Nephron (organoid): ENCODE measurements around the gene CLRN3.

Source experiments
- H3K27ac Mint-ChIP-seq, 3 experiments: 2 replicates each; pipeline ENCODE4 v1.8.0; 2020; ENCODE audit warnings: mixed read lengths in 3 of 3, mild to moderate bottlenecking in 2 of 3, moderate library complexity in 1 of 3
- H3K27me3 Mint-ChIP-seq: 2 replicates; pipeline ENCODE4 v1.8.0; 2021; ENCODE audit warnings: low read depth, mild to moderate bottlenecking, moderate library complexity, mixed read lengths
- H3K36me3 Mint-ChIP-seq: 2 replicates; pipeline ENCODE4 v1.8.0; 2020; ENCODE audit warnings: low read depth, mixed read lengths
- H3K4me1 Mint-ChIP-seq: 2 replicates; pipeline ENCODE4 v1.8.0; 2020; ENCODE audit warnings: mixed read lengths
- H3K4me3 Mint-ChIP-seq, 3 experiments: 2 replicates each; pipeline ENCODE4 v1.8.0; 2020; ENCODE audit warnings: mild to moderate bottlenecking in 3 of 3, mixed read lengths in 3 of 3, moderate library complexity in 2 of 3
- H3K9me3 Mint-ChIP-seq: 2 replicates; pipeline ENCODE4 v1.8.0; 2020; ENCODE audit warnings: mixed read lengths
- TF ChIP-seq, protein P1 (sequence below), 3 experiments: fragments of 200-600 bp; sonication (generic); IDR thresholded peaks; one replicate each; pipeline ENCODE4 v1.5.0; 2021; ENCODE audit warnings: antibody characterized with exemption in 3 of 3; ENCODE audit not compliant: unreplicated experiment in 3 of 3

The CLRN3 gene

DNA sequence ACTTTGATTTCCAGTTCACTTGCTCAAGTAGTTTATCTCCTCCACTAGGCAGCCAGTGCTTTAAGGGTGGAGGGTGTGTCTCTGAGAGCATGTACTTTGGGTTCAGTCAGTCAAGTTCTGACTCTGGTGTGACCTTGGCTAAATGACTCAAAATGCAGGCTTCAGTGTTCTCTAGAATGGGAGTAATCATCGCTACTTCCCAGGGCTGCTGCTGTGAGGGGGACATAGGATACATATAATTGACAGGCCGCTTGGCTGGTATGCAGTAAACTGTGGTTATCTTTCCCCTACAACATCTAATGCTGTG lies 17.7 kb upstream of the CLRN3 start:
- Mint-ChIP-seq H3K9me3 (no peaks in the 10 kb centered on the region), H3K27me3 (peaks cover 33% of the 10 kb centered on the region), H3K4me1 (no peaks in the 10 kb centered on the region), H3K36me3 (no peaks in the 10 kb centered on the region), H3K4me3 (peak overlapping the region in 2 of 3 experiments; percentile 11 to 35), H3K27ac (no peak overlapping the region)
- TF ChIP-seq, protein P1, sequence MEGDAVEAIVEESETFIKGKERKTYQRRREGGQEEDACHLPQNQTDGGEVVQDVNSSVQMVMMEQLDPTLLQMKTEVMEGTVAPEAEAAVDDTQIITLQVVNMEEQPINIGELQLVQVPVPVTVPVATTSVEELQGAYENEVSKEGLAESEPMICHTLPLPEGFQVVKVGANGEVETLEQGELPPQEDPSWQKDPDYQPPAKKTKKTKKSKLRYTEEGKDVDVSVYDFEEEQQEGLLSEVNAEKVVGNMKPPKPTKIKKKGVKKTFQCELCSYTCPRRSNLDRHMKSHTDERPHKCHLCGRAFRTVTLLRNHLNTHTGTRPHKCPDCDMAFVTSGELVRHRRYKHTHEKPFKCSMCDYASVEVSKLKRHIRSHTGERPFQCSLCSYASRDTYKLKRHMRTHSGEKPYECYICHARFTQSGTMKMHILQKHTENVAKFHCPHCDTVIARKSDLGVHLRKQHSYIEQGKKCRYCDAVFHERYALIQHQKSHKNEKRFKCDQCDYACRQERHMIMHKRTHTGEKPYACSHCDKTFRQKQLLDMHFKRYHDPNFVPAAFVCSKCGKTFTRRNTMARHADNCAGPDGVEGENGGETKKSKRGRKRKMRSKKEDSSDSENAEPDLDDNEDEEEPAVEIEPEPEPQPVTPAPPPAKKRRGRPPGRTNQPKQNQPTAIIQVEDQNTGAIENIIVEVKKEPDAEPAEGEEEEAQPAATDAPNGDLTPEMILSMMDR (IDR thresholded peaks at IDR 0.05; ENCODE audit: unreplicated experiment in 3 of 3): no peak

DNA sequence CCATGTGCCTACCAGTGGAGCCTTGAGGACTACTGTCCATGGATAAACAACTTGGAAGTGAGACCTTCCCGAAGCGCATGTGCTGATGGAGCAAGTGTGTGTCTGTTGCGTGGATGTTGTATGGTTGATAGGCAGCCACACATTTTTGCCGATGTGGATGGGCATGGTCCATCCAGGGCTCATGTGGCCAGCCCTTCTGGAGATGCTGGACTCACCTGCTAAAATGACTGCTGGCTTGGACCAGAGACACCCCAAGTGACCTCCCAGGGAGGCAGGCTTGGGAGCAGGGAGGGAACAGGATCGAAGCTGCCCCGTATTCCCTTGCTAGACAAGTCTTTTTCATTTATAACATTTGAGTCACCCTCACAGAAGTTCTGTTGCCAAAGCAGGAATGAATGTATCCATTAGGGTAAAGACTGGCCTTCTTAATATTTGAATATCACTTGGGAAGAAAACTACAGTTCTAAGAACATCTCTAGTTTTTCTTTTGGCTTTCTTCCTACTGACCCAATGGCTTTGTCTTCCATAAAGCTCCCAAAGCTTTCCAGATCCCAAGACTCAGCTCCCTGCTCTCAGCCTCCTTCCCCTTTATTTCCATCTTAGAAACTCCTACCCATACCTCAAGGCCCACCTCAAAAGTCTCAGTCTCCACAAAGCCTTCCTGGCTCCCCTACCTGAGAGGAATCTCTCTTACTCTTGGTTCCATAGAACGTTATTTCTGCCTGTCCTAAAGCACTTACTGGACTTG lies 17.1 kb upstream of the CLRN3 start:
- Mint-ChIP-seq H3K9me3 (no peaks in the 10 kb centered on the region), H3K36me3 (no peaks in the 10 kb centered on the region), H3K27ac (no peak overlapping the region), H3K27me3 (peaks cover 38% of the 10 kb centered on the region), H3K4me1 (no peaks in the 10 kb centered on the region), H3K4me3 (peak overlapping the region; percentile 25 to 49 (median 32))
- TF ChIP-seq, protein P1 (IDR thresholded peaks at IDR 0.05; ENCODE audit: unreplicated experiment in 3 of 3): no peak

DNA sequence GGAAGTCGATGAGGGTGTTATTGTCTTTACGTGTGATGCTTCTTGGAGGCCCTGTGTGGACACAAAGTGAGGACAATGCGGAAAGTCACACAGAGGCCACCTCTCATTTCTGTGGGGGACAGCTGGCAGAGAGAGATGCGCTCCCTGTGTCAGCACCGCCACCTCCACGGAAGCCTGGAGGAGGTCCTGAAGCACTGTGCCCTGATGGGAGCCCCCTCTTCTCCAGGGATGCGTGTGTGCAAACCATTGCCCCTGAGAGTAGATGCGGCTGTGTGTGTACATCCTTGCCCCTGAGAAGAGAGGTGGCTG lies 16.2 kb upstream of the CLRN3 start:
- H3K9me3 Mint-ChIP-seq: no peaks in the 10 kb centered on the region
- TF ChIP-seq, protein P1 (IDR thresholded peaks at IDR 0.05; ENCODE audit: unreplicated experiment in 3 of 3): no peak

DNA sequence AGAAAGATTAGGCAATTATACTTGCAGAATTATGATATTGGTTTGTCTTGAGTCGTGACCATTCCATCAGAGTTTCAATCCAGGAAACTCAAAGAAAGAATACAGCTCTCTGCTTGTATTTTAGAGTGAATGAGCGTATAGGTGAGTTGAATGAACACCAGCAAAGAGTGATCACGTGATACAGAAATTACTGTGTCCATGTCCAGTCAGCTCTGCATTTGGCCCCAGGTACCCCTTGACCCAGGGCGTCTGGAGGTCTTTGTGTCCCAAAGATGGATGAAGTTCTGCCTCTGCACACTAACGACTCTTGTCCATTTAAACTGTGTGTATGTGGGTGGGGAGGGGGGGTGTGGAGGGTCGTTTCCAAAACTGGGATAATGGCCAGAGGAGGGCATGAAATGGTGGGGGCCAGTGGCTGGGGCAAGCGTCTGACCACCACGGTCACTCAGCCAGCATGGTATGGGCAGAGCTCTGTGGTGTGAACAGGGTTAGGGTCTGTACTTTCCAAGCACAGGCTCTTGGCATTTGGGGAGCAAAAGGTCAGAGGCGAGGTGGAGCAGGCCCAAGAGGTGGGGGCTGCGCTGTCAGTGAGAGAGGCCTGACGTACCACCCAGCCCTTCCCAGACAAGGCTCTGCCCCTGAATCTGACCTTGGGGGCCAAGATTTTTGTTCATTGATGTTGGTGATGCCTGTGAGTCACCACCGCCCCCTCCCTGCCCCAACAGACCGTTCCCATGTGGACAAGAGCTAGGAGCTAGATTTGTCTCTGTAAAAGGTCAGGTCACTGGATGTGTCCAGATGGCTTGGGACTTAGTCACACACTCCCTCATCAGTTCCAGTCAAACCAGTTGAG lies 15.6 kb upstream of the CLRN3 start:
- Mint-ChIP-seq H3K4me3 (peak overlapping the region; percentile 52 to 71 (median 54)), H3K27me3 (peaks cover 33% of the 10 kb centered on the region), H3K36me3 (no peaks in the 10 kb centered on the region), H3K4me1 (no peaks in the 10 kb centered on the region), H3K27ac (no peak overlapping the region), H3K9me3 (no peaks in the 10 kb centered on the region)
- TF ChIP-seq, protein P1 (IDR thresholded peaks at IDR 0.05; ENCODE audit: unreplicated experiment in 3 of 3): no peak

More for the DNA sequence above, 16.2 kb upstream of the CLRN3 start:
- Mint-ChIP-seq H3K4me1 (no peaks in the 10 kb centered on the region), H3K27ac (no peak overlapping the region), H3K36me3 (no peaks in the 10 kb centered on the region), H3K27me3 (peaks cover 33% of the 10 kb centered on the region), H3K4me3 (peak overlapping the region; percentile 29 to 69 (median 52))

DNA sequence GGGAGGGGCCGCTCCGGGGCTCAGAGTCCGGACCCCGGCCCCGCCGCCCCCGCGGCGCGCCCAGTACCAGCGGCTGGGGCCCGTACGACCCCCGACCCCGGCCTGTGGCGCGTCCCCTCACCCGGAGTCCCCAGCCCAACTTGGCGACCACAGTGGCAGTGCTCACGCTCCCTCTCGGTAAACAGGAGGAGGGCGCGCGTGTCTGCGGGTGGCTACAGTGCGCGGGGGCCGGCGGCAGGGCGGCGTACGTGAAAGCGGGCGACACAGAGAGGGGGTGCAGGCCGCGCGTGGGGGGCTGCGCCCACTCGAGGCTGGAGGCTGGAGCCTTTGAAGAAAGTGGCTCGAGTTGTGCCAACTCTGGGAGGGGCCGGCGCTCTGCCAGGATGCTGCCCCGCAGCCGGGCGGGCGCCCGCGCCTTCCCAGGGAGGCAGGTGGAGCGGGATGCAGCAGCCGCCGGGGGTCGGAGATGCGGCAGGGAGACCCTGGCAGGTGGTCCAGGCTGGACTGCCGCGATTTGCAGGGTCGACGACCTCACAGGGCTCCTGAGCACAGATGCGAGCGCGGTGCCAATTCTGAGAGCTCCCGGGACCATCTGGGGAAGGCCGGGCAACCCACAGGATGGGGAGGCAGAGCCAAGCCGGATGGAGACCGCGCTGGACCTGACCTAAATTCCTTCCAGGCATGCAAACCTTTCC lies 14.8 kb upstream of the CLRN3 start:
- peaks cover 33% of the 10 kb centered on the region for H3K27me3 Mint-ChIP-seq
- no peak overlapping the region for H3K27ac Mint-ChIP-seq
- no peaks in the 10 kb centered on the region for H3K9me3 Mint-ChIP-seq
- no peaks in the 10 kb centered on the region for H3K36me3 Mint-ChIP-seq
- H3K4me1 Mint-ChIP-seq: no peaks in the 10 kb centered on the region
- TF ChIP-seq, protein P1 (IDR thresholded peaks at IDR 0.05; ENCODE audit: unreplicated experiment in 3 of 3): no peak
- H3K4me3 Mint-ChIP-seq: peak overlapping the region; percentile 47 to 71 (median 54)
